Adrenal gland (tissue), 5 donors: Measurements from ENCODE around the gene SRGAP3.
"Not testable (repeated sequence)": the region's sequence is repeated elsewhere in the genome, so short reads cannot be mapped to it uniquely, and the experiment has no call there.

Source experiments
- POLR2A ChIP-seq, 2 donors: fragments of 450-650 bp; IDR thresholded peaks; one replicate each; pipeline ENCODE4 v1.6.1; 2017; ENCODE audit warnings: antibody characterized with exemption in 2 of 2, mild to moderate bottlenecking in 2 of 2, moderate library complexity in 1 of 2
- TF ChIP-seq, protein P1 (sequence below), 6 experiments: fragments of 450-650 bp in 4 of 6; fragments of 200-600 bp in 2 of 6; sonication (generic) in 1 of 6; IDR thresholded peaks; 1 replicate in 5 of 6; 2 replicates in 1 of 6; pipeline versions ENCODE4 v1.5.1 to v1.8.0; 2016 to 2021; ENCODE audit warnings: antibody characterized with exemption in 6 of 6, mild to moderate bottlenecking in 2 of 6, moderate library complexity in 1 of 6
- donor health status: DM: no; HTN: no; CAD: no.

DNA sequence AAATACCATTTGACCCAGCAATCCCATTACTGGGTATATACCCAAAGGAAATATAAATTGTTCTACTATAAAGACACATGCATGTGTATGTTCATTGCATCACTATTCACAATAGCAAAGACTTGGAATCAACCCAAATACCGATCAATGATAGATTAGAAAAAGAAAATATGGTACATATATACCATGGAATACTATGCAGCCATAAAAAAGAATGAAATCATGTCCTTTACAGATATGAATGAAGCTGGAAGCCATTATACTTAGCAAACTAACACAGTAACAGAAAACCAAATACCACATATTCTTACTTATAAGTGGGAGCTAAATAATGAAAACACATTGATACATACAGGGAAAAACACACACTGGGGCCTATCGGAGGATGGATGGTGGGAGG lies 164.0 kb downstream of the SRGAP3 start:
- TF ChIP-seq, protein P1, sequence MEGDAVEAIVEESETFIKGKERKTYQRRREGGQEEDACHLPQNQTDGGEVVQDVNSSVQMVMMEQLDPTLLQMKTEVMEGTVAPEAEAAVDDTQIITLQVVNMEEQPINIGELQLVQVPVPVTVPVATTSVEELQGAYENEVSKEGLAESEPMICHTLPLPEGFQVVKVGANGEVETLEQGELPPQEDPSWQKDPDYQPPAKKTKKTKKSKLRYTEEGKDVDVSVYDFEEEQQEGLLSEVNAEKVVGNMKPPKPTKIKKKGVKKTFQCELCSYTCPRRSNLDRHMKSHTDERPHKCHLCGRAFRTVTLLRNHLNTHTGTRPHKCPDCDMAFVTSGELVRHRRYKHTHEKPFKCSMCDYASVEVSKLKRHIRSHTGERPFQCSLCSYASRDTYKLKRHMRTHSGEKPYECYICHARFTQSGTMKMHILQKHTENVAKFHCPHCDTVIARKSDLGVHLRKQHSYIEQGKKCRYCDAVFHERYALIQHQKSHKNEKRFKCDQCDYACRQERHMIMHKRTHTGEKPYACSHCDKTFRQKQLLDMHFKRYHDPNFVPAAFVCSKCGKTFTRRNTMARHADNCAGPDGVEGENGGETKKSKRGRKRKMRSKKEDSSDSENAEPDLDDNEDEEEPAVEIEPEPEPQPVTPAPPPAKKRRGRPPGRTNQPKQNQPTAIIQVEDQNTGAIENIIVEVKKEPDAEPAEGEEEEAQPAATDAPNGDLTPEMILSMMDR (IDR thresholded peaks at IDR 0.05): not testable (repeated sequence)
- TF ChIP-seq POLR2A (IDR thresholded peaks at IDR 0.05): not testable (repeated sequence)
